Gastrocnemius medialis (tissue), 4 donors: ENCODE results near the gene ALCAM. TPM values are rescaled to one million over a fixed set of nuclear protein-coding genes. Genes with fewer than 3 reads are reported as not detected.

Experiments used
- ATAC-seq, 2 donors: fragments of 150-250 bp; one replicate each; pipeline ENCODE4 v1.9.1; 2016
- DNase-seq, 2 donors: peaks; one replicate each; pipeline ENCODE4 v3.0.0-alpha.2; 2019
- H3K27ac ChIP-seq, 4 donors: fragments of 200-600 bp; sonication (generic); 1 replicate in 1 of 4; 2 replicates in 3 of 4; pipeline ENCODE4 v1.5.1; 2016 to 2018; ENCODE audit warnings: mild to moderate bottlenecking in 2 of 4, moderate library complexity in 1 of 4
- H3K27me3 ChIP-seq, 3 donors: fragments of 200-600 bp; sonication (generic) in 2 of 3; 1 replicate in 1 of 3; 2 replicates in 2 of 3; pipeline versions ENCODE4 v1.5.1 to v1.6.0; 2016 to 2019; ENCODE audit warnings: mild to moderate bottlenecking in 1 of 3, moderate library complexity in 1 of 3
- H3K36me3 ChIP-seq, 2 donors: fragments of 200-600 bp; sonication (generic) in 1 of 2; one replicate each; pipeline ENCODE4 v1.5.1; 2017 to 2018
- H3K4me1 ChIP-seq, 2 donors: fragments of 200-600 bp; sonication (generic) in 1 of 2; one replicate each; pipeline ENCODE4 v1.5.1; 2016 to 2017; ENCODE audit warnings: mild to moderate bottlenecking in 2 of 2
- H3K4me3 ChIP-seq, 4 donors: fragments of 200-600 bp; sonication (generic) in 3 of 4; 1 replicate in 1 of 4; 2 replicates in 3 of 4; pipeline ENCODE4 v1.5.1; 2016 to 2019; ENCODE audit warnings: mild to moderate bottlenecking in 2 of 4
- H3K9me3 ChIP-seq, 3 donors: fragments of 200-600 bp; sonication (generic) in 2 of 3; 1 replicate in 1 of 3; 2 replicates in 2 of 3; pipeline ENCODE4 v1.5.1; 2016 to 2019
- POLR2A ChIP-seq, 2 donors: fragments of 450-650 bp; IDR thresholded peaks; one replicate each; pipeline ENCODE4 v1.6.1; 2017; ENCODE audit warnings: antibody characterized with exemption in 2 of 2, mild to moderate bottlenecking in 2 of 2, moderate library complexity in 2 of 2
- in situ Hi-C, 4 donors: fragments of 200-750 bp; cut with MboI; loops; one replicate each; pipeline versions ENCODE4 v1.15.0 to v1.8.0; 2017; ENCODE audit warnings: low sequenced_read_pairs in 4 of 4
- intact Hi-C: fragments of 100-400 bp; cut with DNase I; formaldehyde crosslinking; loops from one replicate; pipeline ENCODE4 v1.15.1; 2023; ENCODE audit warnings: low total_unique reads
- total RNA-seq, 4 donors: library from RNA; depleted of rRNA; stranded (reverse); fragments of >200 nt; gene quantifications; one replicate each; pipeline versions ENCODE4 v1.1.0 to v1.2.3, GENCODE V29; 2016
- TF ChIP-seq, protein P1 (sequence below), 5 experiments: fragments of 450-650 bp in 3 of 5; fragments of 200-600 bp in 2 of 5; sonication (generic) in 2 of 5; IDR thresholded peaks in 4 of 5; conservative IDR thresholded peaks in 1 of 5; 1 replicate in 4 of 5; 2 replicates in 1 of 5; pipeline ENCODE4 v1.5.1; 2016 to 2019; ENCODE audit warnings: antibody characterized with exemption in 5 of 5, mild to moderate bottlenecking in 3 of 5, moderate library complexity in 3 of 5

The ALCAM gene
- total RNA-seq, 4 donors from 2014 or later = 0.82 to 3.5 (median 1.6) TPM

DNA sequence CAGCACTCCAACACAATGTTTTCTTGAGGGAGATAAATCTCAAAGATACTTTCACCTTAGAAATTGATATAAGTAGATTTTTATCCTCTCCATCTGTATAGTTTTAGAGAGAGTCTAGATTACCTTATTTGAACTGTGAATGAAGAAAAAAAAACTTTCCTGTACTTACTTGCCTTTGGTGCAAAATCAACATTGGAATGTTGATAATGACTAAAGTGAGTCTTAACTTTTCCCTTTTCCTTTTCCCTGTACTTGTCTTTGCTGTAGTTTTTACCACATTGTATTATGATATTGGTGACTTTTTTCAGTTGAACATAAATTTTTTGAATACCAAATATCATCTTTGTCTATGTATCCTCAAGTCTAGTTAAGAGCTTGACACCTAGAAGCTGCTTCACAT lies 6.7 kb downstream of the ALCAM start:
- intact Hi-C loops = no loop called here
- DNase-seq (no peak), ATAC-seq (no peak)
- H3K27ac ChIP-seq = no peak overlapping the region
- H3K4me1 ChIP-seq = peaks cover 7 to 12% of the 10 kb centered on the region in 2 donors
- H3K27me3 ChIP-seq = peaks cover 22 to 29% (median 25%) of the 10 kb centered on the region in 3 donors
- no peaks in the 10 kb centered on the region for H3K9me3 ChIP-seq
- no peak overlapping the region for H3K4me3 ChIP-seq
- no peaks in the 10 kb centered on the region for H3K36me3 ChIP-seq
- TF ChIP-seq, protein P1, sequence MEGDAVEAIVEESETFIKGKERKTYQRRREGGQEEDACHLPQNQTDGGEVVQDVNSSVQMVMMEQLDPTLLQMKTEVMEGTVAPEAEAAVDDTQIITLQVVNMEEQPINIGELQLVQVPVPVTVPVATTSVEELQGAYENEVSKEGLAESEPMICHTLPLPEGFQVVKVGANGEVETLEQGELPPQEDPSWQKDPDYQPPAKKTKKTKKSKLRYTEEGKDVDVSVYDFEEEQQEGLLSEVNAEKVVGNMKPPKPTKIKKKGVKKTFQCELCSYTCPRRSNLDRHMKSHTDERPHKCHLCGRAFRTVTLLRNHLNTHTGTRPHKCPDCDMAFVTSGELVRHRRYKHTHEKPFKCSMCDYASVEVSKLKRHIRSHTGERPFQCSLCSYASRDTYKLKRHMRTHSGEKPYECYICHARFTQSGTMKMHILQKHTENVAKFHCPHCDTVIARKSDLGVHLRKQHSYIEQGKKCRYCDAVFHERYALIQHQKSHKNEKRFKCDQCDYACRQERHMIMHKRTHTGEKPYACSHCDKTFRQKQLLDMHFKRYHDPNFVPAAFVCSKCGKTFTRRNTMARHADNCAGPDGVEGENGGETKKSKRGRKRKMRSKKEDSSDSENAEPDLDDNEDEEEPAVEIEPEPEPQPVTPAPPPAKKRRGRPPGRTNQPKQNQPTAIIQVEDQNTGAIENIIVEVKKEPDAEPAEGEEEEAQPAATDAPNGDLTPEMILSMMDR (IDR thresholded peaks at IDR 0.05 in 4 of 5, conservative IDR thresholded peaks at IDR 0.05 in 1 of 5) = no peak
- no peak for TF ChIP-seq POLR2A (IDR thresholded peaks at IDR 0.05)
- in situ Hi-C loops = no loop called here

DNA sequence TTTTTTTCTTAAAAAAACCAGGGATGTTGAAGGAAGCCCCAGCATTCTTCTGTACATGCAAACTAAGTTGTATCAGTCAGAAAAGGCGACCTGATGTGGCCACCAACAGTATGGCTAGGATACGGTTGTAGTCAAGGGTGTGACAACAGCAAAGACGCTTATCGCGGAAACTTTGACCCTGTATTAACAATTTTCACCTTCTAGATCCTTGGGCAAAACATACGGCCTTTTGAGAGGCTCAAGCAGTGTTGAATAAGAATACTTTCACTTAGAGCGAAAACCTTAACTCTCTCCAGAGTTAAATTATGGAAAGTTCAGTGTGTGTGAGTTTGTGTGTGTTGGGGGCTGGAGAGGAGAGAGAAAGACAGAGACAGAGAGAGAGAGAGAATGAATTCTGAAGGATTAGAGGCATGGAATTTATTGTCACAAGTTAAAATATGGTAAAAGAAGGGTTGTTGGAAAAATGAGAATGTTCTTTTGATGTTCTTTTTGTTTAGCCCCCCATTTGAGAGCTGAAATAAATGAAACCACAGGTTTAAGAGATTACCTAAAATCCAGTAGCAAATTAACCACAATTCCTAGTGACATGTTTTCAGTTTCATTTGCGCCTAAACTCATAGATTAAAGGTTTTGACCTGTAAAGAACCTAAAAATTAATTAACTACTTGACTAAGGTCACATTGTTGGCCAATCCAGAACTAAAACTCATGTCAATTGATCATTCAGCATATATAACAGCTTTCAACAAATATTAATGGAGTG lies 9.2 kb downstream of the ALCAM start:
- Histone ChIP-seq H3K4me1 (no peaks in the 10 kb centered on the region), H3K27me3 (peaks cover 0 to 6% (median 6%) of the 10 kb centered on the region in 3 donors), H3K9me3 (no peaks in the 10 kb centered on the region), H3K4me3 (no peak overlapping the region), H3K27ac (no peak overlapping the region), H3K36me3 (no peaks in the 10 kb centered on the region)
- intact Hi-C loops = no loop called here
- TF ChIP-seq, protein P1 (IDR thresholded peaks at IDR 0.05 in 4 of 5, conservative IDR thresholded peaks at IDR 0.05 in 1 of 5) = no peak
- TF ChIP-seq POLR2A (IDR thresholded peaks at IDR 0.05) = no peak
- ATAC-seq (no peak), DNase-seq (no peak)
- in situ Hi-C loops = no loop called here

DNA sequence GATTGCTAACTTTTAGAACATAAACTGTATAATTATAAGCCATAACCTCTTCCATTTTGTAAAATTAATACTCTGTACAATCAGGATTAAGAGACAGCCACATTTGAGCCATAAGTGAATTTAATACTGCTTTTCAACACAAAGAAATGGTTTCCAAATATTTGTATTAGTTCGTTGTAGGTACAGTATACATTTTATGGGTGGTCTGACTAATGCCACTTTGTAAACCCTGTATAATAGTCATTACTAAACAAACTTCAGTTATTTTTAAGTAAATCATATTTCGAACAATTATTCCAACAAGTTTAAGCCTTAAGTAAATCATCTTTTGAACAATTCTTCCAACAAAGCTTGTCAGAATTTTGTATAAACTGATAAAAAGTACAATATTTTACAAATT lies 11.0 kb downstream of the ALCAM start:
- Histone ChIP-seq H3K4me1 (no peaks in the 10 kb centered on the region), H3K27ac (no peak overlapping the region), H3K9me3 (no peaks in the 10 kb centered on the region), H3K27me3 (no peaks in the 10 kb centered on the region), H3K4me3 (no peak overlapping the region), H3K36me3 (no peaks in the 10 kb centered on the region)
- DNase-seq (no peak), ATAC-seq (no peak)
- in situ Hi-C loops (no loop called here), intact Hi-C loops (no loop called here)
- TF ChIP-seq, protein P1 (IDR thresholded peaks at IDR 0.05 in 4 of 5, conservative IDR thresholded peaks at IDR 0.05 in 1 of 5) = no peak
- TF ChIP-seq POLR2A (IDR thresholded peaks at IDR 0.05) = no peak

DNA sequence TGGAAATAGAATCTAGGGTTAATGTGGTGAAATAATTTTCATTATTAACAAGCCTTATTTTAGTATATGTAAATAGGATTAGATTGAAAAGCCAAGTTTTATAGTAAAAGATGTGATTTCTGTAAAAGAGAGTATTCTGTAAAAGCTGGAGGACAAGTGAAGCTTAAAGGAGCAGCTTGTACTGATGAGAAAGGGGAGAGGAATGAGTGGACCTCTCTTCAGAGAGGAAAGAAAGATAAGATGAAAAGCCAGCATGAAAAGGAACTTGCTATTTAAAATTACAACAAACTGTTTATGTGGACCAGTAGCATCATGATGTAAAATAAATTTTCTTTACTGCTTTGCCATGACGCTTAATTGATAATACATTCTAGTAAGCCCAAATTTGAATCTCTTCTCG lies 18.5 kb downstream of the ALCAM start:
- intact Hi-C loops = no loop called here
- TF ChIP-seq, protein P1 (IDR thresholded peaks at IDR 0.05 in 4 of 5, conservative IDR thresholded peaks at IDR 0.05 in 1 of 5) = no peak
- TF ChIP-seq POLR2A (IDR thresholded peaks at IDR 0.05) = no peak
- in situ Hi-C loops = no loop called here
- H3K27me3 ChIP-seq = no peaks in the 10 kb centered on the region
- no peak overlapping the region for H3K4me3 ChIP-seq
- no peaks in the 10 kb centered on the region for H3K4me1 ChIP-seq
- H3K9me3 ChIP-seq = peaks cover 0 to 2% (median 0%) of the 10 kb centered on the region in 3 donors
- H3K27ac ChIP-seq = no peak overlapping the region
- ATAC-seq (no peak), DNase-seq (no peak)
- H3K36me3 ChIP-seq = no peaks in the 10 kb centered on the region
